SK-N-SH treated with all-trans-retinoic acid at 6 μM for 48 hours (cell line): ENCODE data around the gene NSG1.

Experiments used
- ATAC-seq: fragments of 200-7000 bp; cut with Tn5 transposase; 3 replicates; pipeline ENCODE4 v1.9.1; 2020; ENCODE audit warnings: mild to moderate bottlenecking, moderate library complexity
- ARNTL ChIP-seq: fragments of 450-650 bp; formaldehyde crosslinking; IDR thresholded peaks from 2 replicates; pipeline ENCODE4 v1.5.0; 2020; ENCODE audit warnings: low read depth, mild to moderate bottlenecking, moderate library complexity, borderline replicate concordance
- CREB5 ChIP-seq: fragments of 250-450 bp; sonication (Bioruptor Pico); IDR thresholded peaks from 2 replicates; pipeline ENCODE4 v1.5.1; 2020; ENCODE audit warnings: low read depth, mild to moderate bottlenecking, moderate library complexity
- CSDC2 ChIP-seq: fragments of 250-450 bp; sonication (Bioruptor Pico); IDR thresholded peaks from 2 replicates; pipeline ENCODE4 v1.5.0; 2020; ENCODE audit warnings: mild to moderate bottlenecking, moderate library complexity
- ESRRG ChIP-seq: fragments of 250-450 bp; sonication (Bioruptor Pico); IDR thresholded peaks from 2 replicates; pipeline ENCODE4 v1.6.1; 2021; ENCODE audit warnings: mild to moderate bottlenecking
- GLIS3 ChIP-seq: fragments of 250-450 bp; sonication (Bioruptor Pico); IDR thresholded peaks from 2 replicates; pipeline ENCODE4 v1.5.0; 2020; ENCODE audit warnings: mild to moderate bottlenecking, moderate library complexity
- ISL1 ChIP-seq: fragments of 250-450 bp; sonication (Bioruptor Pico); IDR thresholded peaks from 2 replicates; pipeline ENCODE4 v2.1.2; 2022; ENCODE audit warnings: mild to moderate bottlenecking, moderate library complexity
- OSR1 ChIP-seq: fragments of 250-450 bp; sonication (Bioruptor Pico); IDR thresholded peaks from 2 replicates; pipeline ENCODE4 v1.8.0; 2022; ENCODE audit warnings: moderate library complexity, mild to moderate bottlenecking, inconsistent platforms
- PATZ1 ChIP-seq: fragments of 250-450 bp; sonication (Bioruptor Pico); IDR thresholded peaks from 2 replicates; pipeline ENCODE4 v1.8.0; 2020; ENCODE audit warnings: mild to moderate bottlenecking, moderate library complexity, borderline replicate concordance
- POU6F1 ChIP-seq: fragments of 250-450 bp; sonication (Bioruptor Pico); IDR thresholded peaks from 2 replicates; pipeline ENCODE4 v1.8.0; 2021; ENCODE audit warnings: low read depth, mild to moderate bottlenecking, moderate library complexity, borderline replicate concordance
- PPARA ChIP-seq: fragments of 250-450 bp; sonication (Bioruptor Pico); IDR thresholded peaks from 2 replicates; pipeline ENCODE4 v1.5.0; 2020; ENCODE audit warnings: mild to moderate bottlenecking, borderline replicate concordance
- RARB ChIP-seq: fragments of 250-450 bp; sonication (Bioruptor Pico); IDR thresholded peaks from 2 replicates; pipeline ENCODE4 v1.8.0; 2021; ENCODE audit warnings: mild to moderate bottlenecking, moderate library complexity
- SNAI2 ChIP-seq: fragments of 250-450 bp; sonication (Bioruptor Pico); IDR thresholded peaks from 2 replicates; pipeline ENCODE4 v1.5.0; 2020; ENCODE audit warnings: mild to moderate bottlenecking, moderate library complexity
- TCF4 ChIP-seq: fragments of 250-450 bp; sonication (Bioruptor Pico); IDR thresholded peaks from 2 replicates; pipeline ENCODE4 v1.8.0; 2021; ENCODE audit warnings: mild to moderate bottlenecking, moderate library complexity, borderline replicate concordance
- TOX ChIP-seq: fragments of 250-450 bp; sonication (Bioruptor Pico); IDR thresholded peaks from 2 replicates; pipeline ENCODE4 v1.8.0; 2021; ENCODE audit warnings: mild to moderate bottlenecking, moderate library complexity, borderline replicate concordance
- TSHZ2 ChIP-seq: fragments of 250-450 bp; sonication (Bioruptor Pico); IDR thresholded peaks from 2 replicates; pipeline ENCODE4 v1.5.0; 2020; ENCODE audit warnings: mild to moderate bottlenecking, moderate library complexity
- ZC3H10 ChIP-seq: fragments of 250-450 bp; sonication (Bioruptor Pico); IDR thresholded peaks from 2 replicates; pipeline ENCODE4 v1.5.1; 2021; ENCODE audit warnings: mild to moderate bottlenecking, moderate library complexity
- ZFP3 ChIP-seq: fragments of 250-450 bp; sonication (Bioruptor Pico); IDR thresholded peaks from 2 replicates; pipeline ENCODE4 v1.5.0; 2020; ENCODE audit warnings: mild to moderate bottlenecking, moderate library complexity
- ZFP30 ChIP-seq: fragments of 450-650 bp; formaldehyde crosslinking; IDR thresholded peaks from 2 replicates; pipeline ENCODE4 v1.5.0; 2022; ENCODE audit warnings: mild to moderate bottlenecking, moderate library complexity
- ZNF565 ChIP-seq: fragments of 450-650 bp; formaldehyde crosslinking; conservative IDR thresholded peaks from 2 replicates; pipeline ENCODE4 v1.5.0; 2020; ENCODE audit warnings: low read depth, mild to moderate bottlenecking, moderate library complexity
- ZNF70 ChIP-seq: fragments of 450-650 bp; formaldehyde crosslinking; IDR thresholded peaks from 2 replicates; pipeline ENCODE4 v1.5.0; 2020; ENCODE audit warnings: mild to moderate bottlenecking, moderate library complexity
- ZNF8 ChIP-seq: fragments of 450-650 bp; formaldehyde crosslinking; IDR thresholded peaks from 2 replicates; pipeline ENCODE4 v1.5.0; 2020; ENCODE audit warnings: mild to moderate bottlenecking, moderate library complexity

Gene NSG1

GRCh38 chr4:4397441-4397819 lies 10.5 kb downstream of the NSG1 start:
- no peak for ATAC-seq
- TF ChIP-seq ZFP3 = no peak
- no peak for TF ChIP-seq ARNTL (CRISPR knock-in tag)
- TF ChIP-seq ZNF70 (CRISPR knock-in tag) = no peak
- TF ChIP-seq ZNF8 (CRISPR knock-in tag) = no peak
- no peak for TF ChIP-seq ZFP30 (CRISPR knock-in tag)
- TF ChIP-seq ISL1 (CRISPR knock-in tag) = no peak
- TF ChIP-seq PATZ1 (CRISPR knock-in tag) = no peak

GRCh38 chr4:4398430-4398829 lies 11.5 kb downstream of the NSG1 start:
- TF ChIP-seq ZNF8 (CRISPR knock-in tag) (no peak), GLIS3 (CRISPR knock-in tag) (no peak), CREB5 (CRISPR knock-in tag) (no peak), ZNF565 (CRISPR knock-in tag) (no peak), PPARA (no peak), ISL1 (CRISPR knock-in tag) (no peak), PATZ1 (CRISPR knock-in tag) (no peak), RARB (CRISPR knock-in tag) (no peak), TCF4 (CRISPR knock-in tag) (no peak)
- no peak for ATAC-seq

- TF ChIP-seq TOX (CRISPR knock-in tag) (no peak), CSDC2 (CRISPR knock-in tag) (no peak), ZNF565 (CRISPR knock-in tag) (no peak), ZNF8 (CRISPR knock-in tag) (no peak), ZC3H10 (CRISPR knock-in tag) (no peak), ZFP3 (no peak), TSHZ2 (CRISPR knock-in tag) (no peak), ARNTL (CRISPR knock-in tag) (no peak)
- no peak for ATAC-seq
Observed at GRCh38 chr4:4401036-4401435, 14.1 kb downstream of the NSG1 start.

GRCh38 chr4:4402966-4403365 lies 16.1 kb downstream of the NSG1 start:
- ATAC-seq = no peak
- no peak for TF ChIP-seq ISL1 (CRISPR knock-in tag)
- TF ChIP-seq POU6F1 (CRISPR knock-in tag) = no peak
- TF ChIP-seq ZC3H10 (CRISPR knock-in tag) = no peak
- TF ChIP-seq ESRRG (CRISPR knock-in tag) = no peak
- no peak for TF ChIP-seq GLIS3 (CRISPR knock-in tag)
- TF ChIP-seq ARNTL (CRISPR knock-in tag) = no peak
- no peak for TF ChIP-seq TSHZ2 (CRISPR knock-in tag)
- TF ChIP-seq ZFP30 (CRISPR knock-in tag) = no peak
- TF ChIP-seq TCF4 (CRISPR knock-in tag) = no peak
- TF ChIP-seq OSR1 = no peak
- no peak for TF ChIP-seq SNAI2
- no peak for TF ChIP-seq ZNF8 (CRISPR knock-in tag)
- TF ChIP-seq PPARA = no peak
- TF ChIP-seq ZNF70 (CRISPR knock-in tag) = no peak
- TF ChIP-seq PATZ1 (CRISPR knock-in tag) = no peak
- no peak for TF ChIP-seq ZFP3
